HG03045 (cell line): ENCODE data around the gene ANKRD39.
"Not testable (repeated sequence)": the region's sequence is repeated elsewhere in the genome, so short reads cannot be mapped to it uniquely, and the experiment has no call there.

ENCODE experiments used
- ATAC-seq: cut with Tn5 transposase; IDR thresholded peaks from one replicate; pipeline ENCODE4 v1.9.1; 2021; ENCODE audit warnings: mild to moderate bottlenecking, moderate library complexity; ENCODE audit not compliant: unreplicated experiment

Gene ANKRD39

DNA sequence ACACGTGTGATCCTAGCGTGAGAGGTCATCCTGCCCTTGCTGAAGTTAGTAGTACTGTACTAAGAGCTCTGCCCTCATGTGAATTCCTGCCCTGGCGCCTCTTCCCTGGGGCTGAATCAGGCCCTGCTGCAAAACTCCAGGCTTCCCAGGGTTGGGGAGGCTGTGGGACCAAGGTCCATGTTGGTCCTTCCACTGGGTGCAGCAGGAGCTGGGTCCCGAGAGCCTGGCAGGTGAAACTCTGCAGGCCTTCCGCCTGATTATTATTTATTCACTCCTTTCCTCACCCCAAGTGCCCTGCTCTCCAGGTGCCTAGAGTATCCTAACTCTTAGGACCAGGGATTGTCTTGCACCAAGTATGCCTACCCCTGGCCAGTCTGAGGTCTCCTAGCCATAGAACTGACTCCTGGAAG is 47.0 kb downstream of the ANKRD39 start:
- no peak for ATAC-seq

DNA sequence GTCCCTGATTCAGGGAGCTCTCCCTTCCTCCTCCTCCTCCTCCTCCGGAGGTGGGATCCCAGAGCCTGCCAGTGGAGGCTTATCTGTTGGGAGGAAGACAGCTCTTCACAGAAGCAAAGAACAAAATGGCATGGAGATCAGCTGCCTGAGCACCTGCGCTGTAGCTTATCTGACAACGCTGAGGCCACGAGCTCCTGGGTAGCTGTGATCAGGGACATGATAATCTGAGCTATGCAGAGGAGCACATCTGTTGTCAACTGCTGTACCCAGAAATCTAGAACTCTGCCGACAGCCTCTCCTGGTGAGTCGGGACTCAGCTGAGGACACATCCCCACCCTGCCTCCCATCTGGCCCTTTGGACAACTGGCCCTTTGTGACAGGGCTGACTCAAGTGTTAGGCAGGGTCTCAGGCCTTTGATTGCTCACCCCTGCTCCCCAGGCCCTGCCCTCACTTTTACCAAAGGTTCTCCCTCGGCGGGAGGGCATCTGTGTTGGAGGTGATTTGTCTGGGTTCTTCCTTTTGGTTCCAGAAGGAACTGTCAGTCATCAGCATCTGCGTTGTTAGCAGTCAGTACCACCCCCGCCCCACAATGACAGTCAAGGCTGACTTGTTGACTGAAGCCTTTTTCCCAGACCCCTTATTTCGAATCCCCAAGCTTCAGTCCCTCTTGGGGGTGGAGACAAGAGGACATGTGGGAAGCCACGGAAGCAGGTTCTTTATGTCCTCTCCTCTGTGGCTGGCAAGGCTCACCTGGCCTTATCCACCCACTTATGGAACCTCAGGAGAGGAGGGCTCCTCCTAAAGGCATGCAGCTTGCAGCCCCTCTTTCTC is 47.6 kb downstream of the ANKRD39 start:
- ATAC-seq: no peak

DNA sequence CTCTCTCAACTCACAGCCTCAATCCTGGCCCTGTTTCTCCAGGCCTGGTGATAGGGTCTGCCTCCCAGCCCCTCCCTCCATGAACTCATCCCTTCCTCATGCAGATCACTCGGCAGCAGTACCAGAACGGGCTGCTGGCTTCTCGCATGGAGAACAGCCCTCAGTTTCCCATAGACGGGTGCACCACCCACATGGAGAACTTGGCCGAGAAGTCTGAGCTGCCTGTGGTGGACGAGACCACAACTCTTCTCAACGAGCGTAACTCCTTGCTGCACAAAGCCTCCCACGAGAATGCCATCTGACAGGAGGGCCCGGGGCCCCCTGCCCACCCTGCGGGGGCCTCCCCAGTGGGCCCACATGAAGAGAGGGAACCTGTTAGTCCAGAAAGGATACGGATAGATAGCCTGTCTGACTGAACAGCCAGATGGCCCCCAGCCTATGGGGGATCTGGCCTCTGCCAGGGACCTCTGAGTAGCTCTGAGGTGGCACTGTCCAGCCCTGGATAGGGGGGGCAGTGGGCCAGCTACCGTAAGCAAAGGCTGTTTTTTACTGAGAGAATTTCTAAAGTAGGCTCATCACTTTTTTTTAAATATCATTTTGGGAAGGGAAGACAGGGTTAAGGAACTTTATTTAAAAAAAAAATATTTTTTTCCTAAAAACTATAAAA is 48.5 kb downstream of the ANKRD39 start:
- no peak for ATAC-seq

DNA sequence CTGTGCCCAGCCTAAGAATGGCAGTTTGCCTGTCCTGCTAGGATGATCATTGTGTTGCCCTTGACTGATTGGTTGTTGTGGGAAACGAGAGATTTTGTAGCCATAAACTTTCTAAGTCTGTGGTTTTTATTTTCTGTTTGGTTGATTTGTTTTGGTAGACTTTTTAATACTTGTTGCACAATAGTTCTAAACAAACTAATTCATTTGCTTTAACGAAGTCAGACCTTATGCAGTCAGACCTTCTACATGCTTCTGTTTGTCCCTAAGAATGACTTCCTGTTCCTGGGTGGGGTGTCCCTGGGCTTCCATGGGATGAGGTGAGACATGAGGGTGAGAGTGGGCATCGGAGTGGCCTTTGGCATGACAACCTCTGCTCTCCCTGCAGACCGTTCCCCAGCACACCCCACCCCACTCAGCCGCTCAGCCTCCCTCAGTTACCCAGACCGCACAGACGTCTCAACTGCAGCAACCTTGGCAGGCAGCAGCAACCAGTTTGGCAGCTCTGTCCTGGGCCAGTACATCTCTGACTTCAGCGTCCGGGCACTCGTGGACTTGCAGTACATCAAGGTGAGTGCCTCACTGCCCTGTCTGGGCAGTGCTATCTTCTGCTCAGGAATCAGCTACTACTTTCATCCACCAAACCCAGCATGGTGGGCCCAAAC is 49.5 kb downstream of the ANKRD39 start:
- ATAC-seq: no peak

DNA sequence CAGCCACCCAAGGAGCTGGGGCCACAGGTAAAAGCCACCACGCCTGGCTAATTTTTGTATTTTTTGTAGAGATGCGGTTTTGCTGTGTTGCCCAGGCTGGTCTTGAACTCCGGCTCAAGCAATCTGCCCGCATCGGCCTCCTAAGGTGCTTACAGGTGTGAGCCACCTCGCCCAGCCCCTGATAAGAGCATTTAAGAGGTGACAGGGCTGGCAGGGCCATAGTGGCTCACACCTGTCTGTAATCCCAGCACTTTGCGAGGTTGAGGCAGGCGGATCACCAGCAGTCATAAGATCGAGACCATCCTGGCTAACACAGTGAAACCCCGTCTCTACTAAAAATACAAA is 50.7 kb downstream of the ANKRD39 start:
- no peak for ATAC-seq

DNA sequence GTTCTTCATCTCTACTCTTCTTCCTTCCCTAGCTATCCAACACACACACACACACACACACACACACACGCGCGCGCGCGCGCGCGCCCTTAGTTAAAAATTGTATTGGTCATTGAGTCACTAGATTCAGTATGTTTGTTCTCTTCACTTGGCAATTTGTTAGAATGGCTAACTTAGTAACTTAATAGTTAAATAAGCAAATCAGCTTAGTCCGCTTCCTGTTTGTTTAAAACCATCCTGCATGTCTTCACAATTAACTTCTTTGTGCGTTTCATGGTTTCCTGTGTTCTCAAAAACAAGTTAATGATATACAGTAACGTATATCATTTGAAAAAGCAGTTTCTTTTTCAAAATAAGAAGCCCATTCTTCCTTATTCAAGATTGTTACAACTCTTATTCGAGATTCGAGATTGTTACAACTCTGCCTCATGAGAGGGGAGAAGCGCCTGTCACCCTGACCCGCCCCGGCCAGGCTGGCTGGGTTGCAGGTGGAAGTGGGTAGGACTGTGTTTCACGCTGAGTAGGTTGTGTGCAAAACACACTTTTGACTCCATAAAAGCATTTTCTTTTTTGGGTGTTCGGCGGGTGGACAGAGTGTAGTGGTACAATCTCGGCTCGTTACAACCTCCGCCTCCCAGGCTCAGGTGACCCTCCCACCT is 51.2 kb downstream of the ANKRD39 start:
- no peak for ATAC-seq

DNA sequence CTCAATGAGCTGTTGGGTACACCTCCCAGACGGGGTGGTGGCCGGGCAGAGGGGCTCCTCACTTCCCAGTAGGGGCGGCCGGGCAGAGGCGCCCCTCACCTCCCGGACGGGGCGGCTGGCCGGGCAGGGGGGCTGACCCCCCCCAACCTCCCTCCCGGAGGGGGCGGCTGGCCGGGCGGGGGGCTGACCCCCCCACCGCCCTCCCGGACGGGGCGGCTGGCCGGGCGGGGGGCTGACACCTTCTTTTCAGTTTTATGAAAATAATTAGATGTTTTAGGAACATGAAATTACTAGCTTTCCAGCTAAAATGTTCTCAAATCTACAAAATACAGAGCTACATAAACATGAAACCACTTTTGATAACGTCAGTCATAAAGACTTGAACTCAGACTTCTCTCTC is 51.9 kb downstream of the ANKRD39 start:
- not testable (repeated sequence) for ATAC-seq

DNA sequence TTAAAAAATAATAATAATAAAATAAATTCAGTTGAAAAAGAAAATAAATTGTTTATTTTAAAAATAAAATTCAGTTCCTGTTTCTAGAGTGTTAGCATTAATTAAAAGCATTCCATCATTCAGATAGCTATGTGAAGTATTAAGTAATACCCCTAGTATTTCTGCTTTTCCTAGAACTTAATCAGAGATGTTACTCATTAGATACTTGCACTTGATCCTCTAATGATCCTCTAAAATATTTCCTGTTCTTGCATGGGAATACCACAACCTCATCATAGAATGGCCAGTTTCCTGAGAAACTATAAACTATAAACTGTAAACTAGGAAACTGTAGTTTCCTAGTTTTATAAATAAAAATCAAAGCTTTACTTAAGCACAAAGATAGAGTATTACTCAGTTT is 52.8 kb downstream of the ANKRD39 start:
- ATAC-seq: no peak

DNA sequence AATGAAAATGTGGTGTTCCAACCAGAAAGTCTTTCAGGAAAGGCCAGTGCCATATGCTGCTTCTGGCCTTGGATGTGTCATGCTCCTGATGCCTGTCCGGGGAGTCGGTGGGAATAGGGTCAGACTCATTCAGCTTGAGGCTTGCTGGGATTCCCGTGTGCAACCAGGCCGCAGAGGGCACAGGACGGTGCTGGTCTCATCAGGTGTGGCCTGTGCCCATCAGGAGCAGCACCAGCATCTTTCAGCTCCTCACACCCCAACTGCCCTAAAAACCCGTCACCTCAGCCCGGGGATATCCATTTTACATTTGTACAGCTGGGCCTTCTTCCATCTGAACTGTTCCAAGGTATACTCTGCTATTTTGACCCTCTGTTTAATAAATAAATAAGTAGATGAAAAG is 55.1 kb downstream of the ANKRD39 start:
- no peak for ATAC-seq

DNA sequence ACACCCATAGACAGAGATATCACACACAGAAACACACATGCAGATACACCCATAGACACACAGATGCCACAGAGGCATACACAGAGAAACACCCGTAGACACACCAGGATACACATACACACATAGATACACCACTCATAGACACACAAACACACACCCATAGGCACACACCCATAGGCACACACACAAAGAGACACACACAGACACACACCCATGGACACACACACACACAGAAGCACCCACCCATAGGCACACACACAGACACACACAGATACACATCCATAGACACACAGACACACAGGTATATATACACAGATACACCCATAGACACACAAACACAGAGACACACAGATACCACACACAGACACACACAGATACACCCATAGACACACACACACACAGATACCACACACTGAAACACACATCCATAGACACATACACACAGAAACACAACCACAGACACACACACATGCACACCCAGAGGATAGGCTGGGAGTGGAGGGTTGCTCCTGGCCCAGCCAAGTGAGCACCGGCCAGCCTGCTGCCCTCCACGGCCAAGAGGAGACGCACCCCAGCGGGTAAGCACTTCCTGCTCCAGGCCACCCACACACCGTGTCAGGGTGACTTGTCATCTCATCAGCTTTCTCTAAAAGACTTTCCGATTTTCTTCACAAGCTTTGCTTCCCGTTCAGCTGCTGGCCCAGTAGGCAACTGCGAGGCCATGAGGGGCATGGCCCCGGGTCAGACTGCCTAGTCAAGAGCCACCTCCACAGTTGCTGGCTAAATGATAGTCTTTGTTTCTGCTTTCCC is 55.8 kb downstream of the ANKRD39 start:
- no peak for ATAC-seq

DNA sequence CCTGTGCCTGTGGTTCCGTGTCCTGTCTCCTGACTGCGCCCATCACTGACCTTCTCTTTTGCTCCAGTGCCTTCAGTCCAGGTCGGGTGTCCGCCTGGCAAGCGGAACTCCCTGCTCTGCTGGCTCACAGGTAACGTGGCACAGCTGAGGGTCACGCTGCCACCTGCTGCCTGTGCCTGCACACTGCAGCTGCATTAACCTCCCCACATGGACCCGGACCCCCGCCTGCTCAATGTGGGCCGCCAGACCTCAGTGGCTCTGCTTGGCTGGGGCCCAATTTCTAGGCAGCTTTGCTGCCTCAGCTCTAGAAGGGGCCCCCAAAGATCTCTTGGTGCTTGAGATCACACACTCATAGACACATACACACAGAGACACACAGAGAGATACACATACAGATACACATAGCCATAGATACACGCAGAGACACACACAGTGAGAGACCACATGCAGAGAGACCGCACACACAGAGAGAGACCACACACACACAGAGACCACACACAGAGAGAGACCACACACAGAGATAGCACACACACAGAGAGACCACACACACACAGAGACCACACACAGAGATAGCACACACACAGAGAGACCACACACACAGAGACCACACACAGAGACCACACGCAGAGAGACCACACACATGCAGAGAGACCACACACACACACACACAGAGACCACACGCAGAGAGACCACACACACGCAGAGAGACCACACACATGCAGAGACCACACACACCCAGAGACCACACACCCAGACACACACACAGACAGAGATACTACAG is 56.6 kb downstream of the ANKRD39 start:
- ATAC-seq: no peak

DNA sequence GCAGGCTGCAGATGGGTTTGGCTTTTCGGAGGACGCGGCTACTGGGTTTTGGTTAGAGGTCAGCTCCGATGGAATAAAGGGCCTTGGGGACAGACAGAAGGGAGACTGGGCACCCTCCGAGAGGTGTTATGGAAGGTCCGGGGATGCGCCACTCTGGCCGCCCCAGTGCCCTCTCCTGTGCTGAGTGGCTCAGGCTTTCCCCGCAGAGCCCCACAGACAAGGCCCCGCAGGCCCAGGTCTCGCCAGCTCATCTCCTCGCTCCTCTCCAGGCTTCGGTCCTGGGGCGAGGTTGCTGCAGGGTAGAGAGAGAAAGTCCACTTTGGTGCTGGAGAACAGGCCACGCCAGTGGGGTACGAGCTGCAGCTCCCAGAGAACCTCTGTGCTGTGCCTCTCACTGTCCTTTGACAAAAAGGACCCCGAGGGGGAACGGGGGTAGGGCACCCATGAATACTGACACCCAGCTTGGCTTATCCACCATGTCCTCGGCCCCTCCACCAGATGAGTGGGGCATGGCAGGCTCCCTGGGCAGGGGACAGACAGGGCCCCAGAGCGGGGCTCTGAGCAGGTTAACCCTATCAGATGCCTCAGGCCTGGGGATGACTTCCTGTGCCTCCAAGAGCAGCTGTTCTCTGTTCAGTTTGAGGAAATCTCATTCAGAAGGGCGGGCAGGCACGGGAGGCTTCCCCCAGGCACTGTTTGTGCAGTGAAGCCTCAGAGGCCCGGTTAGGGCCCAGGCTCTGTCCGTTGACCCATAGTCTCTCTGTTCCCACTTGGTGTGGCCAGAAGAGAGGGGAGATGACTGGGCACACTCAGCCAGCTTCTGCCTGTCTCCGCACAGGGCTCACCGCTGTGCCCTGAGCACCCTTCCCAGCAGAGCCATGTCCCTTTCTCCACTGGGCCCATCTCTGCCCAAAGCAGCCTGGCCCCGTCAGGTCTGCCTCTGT is 57.5 kb downstream of the ANKRD39 start:
- no peak for ATAC-seq

DNA sequence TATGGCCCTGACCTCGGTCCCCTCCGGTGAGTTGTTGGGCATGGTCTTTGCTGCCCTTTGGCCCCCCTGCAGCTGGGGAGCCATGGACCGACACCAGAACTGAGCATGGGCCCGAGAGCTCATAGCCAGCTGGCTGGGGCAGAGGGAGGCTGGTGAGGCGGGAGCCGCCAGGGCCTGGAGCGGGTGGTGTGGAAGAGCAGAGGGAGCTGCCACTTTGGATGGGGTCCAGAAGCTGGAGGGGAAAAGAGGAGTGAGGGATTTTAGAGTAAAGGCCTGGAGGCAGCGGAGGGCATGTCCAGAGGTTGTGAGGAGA is 58.2 kb downstream of the ANKRD39 start:
- ATAC-seq: no peak

DNA sequence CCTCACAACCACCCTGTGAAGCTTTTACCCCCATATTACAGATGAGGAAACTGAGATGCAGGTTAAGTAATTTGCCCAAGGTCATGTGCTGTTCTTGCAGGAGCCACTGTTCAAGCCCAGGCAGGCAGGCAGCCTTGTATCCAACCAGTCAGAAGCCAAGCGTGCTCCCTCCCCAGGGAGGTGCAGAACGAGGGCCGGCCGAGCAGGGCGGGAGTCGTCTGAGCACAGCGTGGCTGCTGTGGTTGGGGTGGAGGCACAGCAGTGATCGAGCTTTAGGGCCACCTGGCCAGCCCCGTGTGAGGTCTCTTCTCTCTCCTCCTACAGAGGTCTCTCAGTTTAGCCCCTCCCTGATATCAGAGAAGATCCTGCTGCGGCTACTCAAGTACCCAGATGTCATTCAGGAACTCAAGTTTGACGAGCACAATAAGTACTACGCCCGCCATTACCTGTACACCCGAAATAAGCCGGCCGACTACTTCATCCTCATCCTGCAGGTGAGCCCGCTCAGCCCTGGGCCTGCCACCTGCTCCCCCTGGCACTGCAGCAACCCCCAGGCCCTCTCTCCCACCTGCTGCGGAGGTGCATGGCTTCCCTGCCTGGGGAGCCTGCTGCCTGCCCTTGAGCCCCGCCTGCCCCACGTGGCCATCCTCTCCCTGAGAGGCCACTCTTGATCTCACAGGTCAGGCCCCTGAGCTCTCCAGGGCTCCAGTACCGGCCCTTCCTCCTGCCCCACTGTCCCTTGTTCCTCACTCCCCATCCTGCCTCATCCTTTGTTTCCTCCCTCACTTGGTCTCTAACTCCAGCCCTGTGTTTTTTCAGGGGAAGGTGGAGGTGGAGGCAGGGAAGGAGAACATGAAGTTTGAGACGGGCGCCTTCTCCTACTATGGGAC is 58.8 kb downstream of the ANKRD39 start:
- no peak for ATAC-seq
